Hepatocyte (in vitro differentiated cells): ENCODE data around the gene TBC1D24.

ENCODE experiments used
- EZH2 ChIP-seq: fragments of 200-600 bp; sonication (generic); IDR thresholded peaks from 2 replicates; pipeline ENCODE4 v1.6.1; 2016; ENCODE audit warnings: antibody characterized with exemption, mild to moderate bottlenecking, borderline replicate concordance
- EZH2phosphoT487 ChIP-seq: fragments of 200-600 bp; sonication (generic); IDR thresholded peaks from one replicate; pipeline ENCODE4 v1.6.1; 2018; ENCODE audit warnings: antibody characterized with exemption, mild to moderate bottlenecking, low read depth, moderate library complexity; ENCODE audit not compliant: unreplicated experiment, severe bottlenecking
- TF ChIP-seq, protein P1 (sequence below): fragments of 200-600 bp; sonication (generic); IDR thresholded peaks from 2 replicates; pipeline ENCODE4 v1.5.1; 2016; ENCODE audit warnings: antibody characterized with exemption, mild to moderate bottlenecking; ENCODE audit not compliant: poor library complexity

DNA sequence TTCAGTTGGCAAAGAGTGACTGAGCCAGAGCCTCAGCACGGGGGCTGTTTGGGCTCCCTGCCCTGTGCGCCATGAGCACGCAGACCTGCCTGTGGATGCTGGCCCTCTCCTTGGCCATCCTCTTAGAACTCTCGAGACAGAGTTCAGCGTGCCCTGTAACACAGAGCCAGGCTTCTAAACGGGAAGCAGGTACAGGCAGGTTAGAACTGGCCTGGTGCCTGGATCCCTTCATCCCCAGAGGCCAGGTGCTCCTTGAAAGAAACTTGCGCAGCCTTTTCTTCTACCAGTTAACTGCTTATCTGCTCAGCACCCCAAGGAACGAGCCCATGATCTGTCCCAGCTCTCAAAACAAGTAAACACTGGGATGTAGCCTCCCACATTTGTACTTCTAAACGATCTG is 38.8 kb upstream of the TBC1D24 start:
- TF ChIP-seq, protein P1, sequence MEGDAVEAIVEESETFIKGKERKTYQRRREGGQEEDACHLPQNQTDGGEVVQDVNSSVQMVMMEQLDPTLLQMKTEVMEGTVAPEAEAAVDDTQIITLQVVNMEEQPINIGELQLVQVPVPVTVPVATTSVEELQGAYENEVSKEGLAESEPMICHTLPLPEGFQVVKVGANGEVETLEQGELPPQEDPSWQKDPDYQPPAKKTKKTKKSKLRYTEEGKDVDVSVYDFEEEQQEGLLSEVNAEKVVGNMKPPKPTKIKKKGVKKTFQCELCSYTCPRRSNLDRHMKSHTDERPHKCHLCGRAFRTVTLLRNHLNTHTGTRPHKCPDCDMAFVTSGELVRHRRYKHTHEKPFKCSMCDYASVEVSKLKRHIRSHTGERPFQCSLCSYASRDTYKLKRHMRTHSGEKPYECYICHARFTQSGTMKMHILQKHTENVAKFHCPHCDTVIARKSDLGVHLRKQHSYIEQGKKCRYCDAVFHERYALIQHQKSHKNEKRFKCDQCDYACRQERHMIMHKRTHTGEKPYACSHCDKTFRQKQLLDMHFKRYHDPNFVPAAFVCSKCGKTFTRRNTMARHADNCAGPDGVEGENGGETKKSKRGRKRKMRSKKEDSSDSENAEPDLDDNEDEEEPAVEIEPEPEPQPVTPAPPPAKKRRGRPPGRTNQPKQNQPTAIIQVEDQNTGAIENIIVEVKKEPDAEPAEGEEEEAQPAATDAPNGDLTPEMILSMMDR, result no peak
- TF ChIP-seq EZH2phosphoT487 (no peak), EZH2 (no peak)
